ENCODE results near the gene SCNN1B.

SCNN1B gene

GRCh38 chr16:23343643-23344612 is 41.8 kb downstream of the SCNN1B start:
- TF ChIP-seq CTCF (conservative IDR thresholded peaks at IDR 0.05) (no peak), ZFX (IDR thresholded peaks at IDR 0.05) (no peak)
- H3K27ac ChIP-seq: no peak overlapping the region

DNA sequence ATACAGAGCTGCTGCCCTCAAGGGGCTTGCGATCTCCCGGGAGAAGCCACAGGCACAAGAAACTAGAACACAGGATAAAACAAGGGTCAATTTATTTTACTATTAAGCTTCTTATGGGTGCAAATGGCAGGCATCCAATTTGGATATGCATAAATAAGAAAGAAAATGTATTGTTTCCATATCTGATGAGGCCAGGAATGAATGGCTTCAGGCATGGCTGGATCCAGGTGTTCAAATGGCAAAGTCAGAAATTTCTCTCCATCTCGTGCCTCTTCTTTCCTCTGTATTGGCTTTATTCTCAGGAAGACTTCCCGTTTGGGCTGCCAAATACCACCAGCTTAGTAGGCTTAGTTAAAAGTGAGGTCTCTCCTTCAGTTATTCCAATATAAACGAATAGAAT is 43.1 kb downstream of the SCNN1B start:
- no peak overlapping the region for H3K27ac ChIP-seq
- no peak for TF ChIP-seq CTCF (conservative IDR thresholded peaks at IDR 0.05)
- TF ChIP-seq ZFX (IDR thresholded peaks at IDR 0.05): no peak

GRCh38 chr16:23348579-23349469 is 46.7 kb downstream of the SCNN1B start:
- no peak overlapping the region for H3K27ac ChIP-seq
- TF ChIP-seq ZFX (IDR thresholded peaks at IDR 0.05) (no peak), CTCF (conservative IDR thresholded peaks at IDR 0.05) (no peak)

DNA sequence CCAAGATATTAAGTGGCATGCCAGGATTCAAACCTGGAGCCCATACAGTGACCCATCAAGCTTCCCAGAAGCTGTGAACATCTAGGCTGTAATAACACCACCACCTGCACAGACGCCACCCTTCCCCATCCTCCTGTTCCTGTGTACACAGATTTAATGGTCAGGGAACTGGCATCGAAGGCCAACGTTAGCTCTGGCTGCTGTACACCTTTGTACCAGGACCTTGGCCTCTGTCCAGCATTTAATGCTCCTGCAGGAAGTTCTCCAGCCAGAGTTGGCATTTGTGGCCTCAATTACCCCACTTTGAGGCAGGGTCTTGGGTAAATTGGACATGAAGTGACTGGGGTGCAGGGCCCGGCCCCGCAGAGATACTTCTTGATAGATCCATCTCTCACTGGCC is 49.3 kb downstream of the SCNN1B start:
- peak overlapping the region; percentile 38; the same call in 1 of the 2 replicates for H3K27ac ChIP-seq
- no peak for TF ChIP-seq CTCF (conservative IDR thresholded peaks at IDR 0.05)
- no peak for TF ChIP-seq ZFX (IDR thresholded peaks at IDR 0.05)

DNA sequence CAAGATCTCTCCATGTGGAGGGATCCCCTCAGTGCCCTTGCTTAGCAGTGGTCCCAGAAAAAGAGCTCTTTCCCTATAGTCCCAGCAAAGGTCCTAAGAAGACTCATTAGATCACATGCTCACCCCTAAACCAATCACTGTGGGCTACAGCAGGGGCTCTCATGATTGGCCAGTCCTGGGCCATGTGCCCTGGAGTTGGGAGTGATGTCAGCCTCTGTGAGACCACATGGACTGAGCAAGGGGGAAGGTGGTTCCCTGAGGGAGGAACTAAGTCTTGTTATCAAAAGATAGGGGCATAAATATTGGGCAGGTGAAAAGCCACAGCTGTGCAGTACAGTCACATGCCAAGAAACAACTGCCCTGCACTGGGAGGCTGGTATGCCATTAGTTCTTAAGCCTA is 51.3 kb downstream of the SCNN1B start:
- H3K27ac ChIP-seq: no peak overlapping the region
- no peak for TF ChIP-seq CTCF (conservative IDR thresholded peaks at IDR 0.05)

DNA sequence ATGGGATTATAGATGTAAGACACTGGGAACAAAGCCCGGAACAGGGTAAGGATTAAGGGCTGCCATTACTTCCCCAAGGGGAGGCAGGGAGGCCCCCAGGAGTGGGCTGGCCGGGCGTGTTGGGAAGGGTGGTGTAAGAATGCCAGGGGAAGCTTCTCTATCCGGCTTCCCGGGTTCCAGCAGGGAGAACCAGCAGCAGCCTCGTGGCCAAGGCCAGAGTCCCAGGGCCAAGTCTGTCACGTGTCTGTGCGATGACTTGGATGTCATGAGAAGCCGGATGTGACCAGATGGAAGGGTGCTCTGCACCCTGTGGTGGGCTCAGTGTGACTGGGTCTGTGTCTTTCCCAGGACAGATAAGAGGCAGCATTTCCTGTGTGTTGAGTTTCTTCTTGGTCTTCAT is 52.1 kb downstream of the SCNN1B start:
- H3K27ac ChIP-seq: no peak overlapping the region
- TF ChIP-seq ZFX (IDR thresholded peaks at IDR 0.05) (no peak), CTCF (conservative IDR thresholded peaks at IDR 0.05) (no peak)

All from C4-2B (cell line).